ENCODE data around the gene MREG. TPM values are rescaled to one million over a fixed set of nuclear protein-coding genes. Genes with fewer than 3 reads are reported as not detected.
"Not testable (repeated sequence)": the region's sequence is repeated elsewhere in the genome, so short reads cannot be mapped to it uniquely, and the experiment has no call there.

Gene MREG
- total RNA-seq, 4 donors from 2014 or later: 2.9 to 14.6 (median 3.6) TPM

GRCh38 chr2:216002101-216002678 is 11.2 kb downstream of the MREG start:
- WGBS, 2 donors: 25 to 38% methylated on average over 5 of the region's 5 CpGs
- no peak for DNase-seq (ENCODE audit: low spot score in 2 of 2)
- no peaks in the 10 kb centered on the region for H3K9me3 ChIP-seq
- no peak overlapping the region for H3K4me3 ChIP-seq
- peaks cover 0 to 6% (median 0%) of the 10 kb centered on the region in 3 donors for H3K36me3 ChIP-seq
- H3K27me3 ChIP-seq: no peaks in the 10 kb centered on the region
- peaks cover 0 to 27% (median 0%) of the 10 kb centered on the region in 4 donors for H3K4me1 ChIP-seq
- H3K27ac ChIP-seq: peak overlapping the region in 1 of 4 donors; percentile 53
- TF ChIP-seq POLR2A (IDR thresholded peaks at IDR 0.05) (no peak), CTCF (IDR thresholded peaks at IDR 0.05) (no peak), EP300 (IDR thresholded peaks at IDR 0.05) (no peak)

GRCh38 chr2:216001216-216002100 is 11.9 kb downstream of the MREG start:
- Histone ChIP-seq H3K4me3 (no peak overlapping the region), H3K9me3 (no peaks in the 10 kb centered on the region), H3K27ac (peak overlapping the region in 1 of 4 donors; percentile 53), H3K4me1 (peaks cover 0 to 27% (median 0%) of the 10 kb centered on the region in 4 donors), H3K27me3 (no peaks in the 10 kb centered on the region), H3K36me3 (peaks cover 0 to 6% (median 0%) of the 10 kb centered on the region in 3 donors)
- TF ChIP-seq EP300 (IDR thresholded peaks at IDR 0.05) (no peak), POLR2A (IDR thresholded peaks at IDR 0.05) (no peak), CTCF (IDR thresholded peaks at IDR 0.05) (no peak)
- no peak for DNase-seq (ENCODE audit: low spot score in 2 of 2)
- 62 to 72% methylated on average over 9 of the region's 9 CpGs for WGBS, 2 donors

- peaks cover 0 to 34% (median 0%) of the 10 kb centered on the region in 4 donors for H3K4me1 ChIP-seq
- peaks cover 0 to 19% (median 0%) of the 10 kb centered on the region in 3 donors for H3K36me3 ChIP-seq
- no peak for DNase-seq (ENCODE audit: low spot score in 2 of 2)
- H3K27me3 ChIP-seq: no peaks in the 10 kb centered on the region
- H3K27ac ChIP-seq: peak overlapping the region in 1 of 4 donors; percentile 23
- WGBS, 2 donors: 23% methylated on average over 2 of the region's 2 CpGs
- TF ChIP-seq CTCF (IDR thresholded peaks at IDR 0.05) (no peak), POLR2A (IDR thresholded peaks at IDR 0.05) (no peak), EP300 (IDR thresholded peaks at IDR 0.05) (no peak)
- no peak overlapping the region for H3K4me3 ChIP-seq
- H3K9me3 ChIP-seq: no peaks in the 10 kb centered on the region
Observed at GRCh38 chr2:215998636-215999035, 14.7 kb downstream of the MREG start.

GRCh38 chr2:215997219-215997618 is 16.1 kb downstream of the MREG start:
- no peak for DNase-seq (ENCODE audit: low spot score in 2 of 2)
- H3K27me3 ChIP-seq: no peaks in the 10 kb centered on the region
- H3K9me3 ChIP-seq: no peaks in the 10 kb centered on the region
- no peak overlapping the region for H3K4me3 ChIP-seq
- peaks cover 0 to 19% (median 0%) of the 10 kb centered on the region in 3 donors for H3K36me3 ChIP-seq
- no peak overlapping the region for H3K27ac ChIP-seq
- WGBS, 2 donors: 95 to 97% methylated on average over 1 of the region's 1 CpG
- peaks cover 0 to 28% (median 0%) of the 10 kb centered on the region in 4 donors for H3K4me1 ChIP-seq
- no peak for TF ChIP-seq CTCF (IDR thresholded peaks at IDR 0.05)
- no peak for TF ChIP-seq POLR2A (IDR thresholded peaks at IDR 0.05)
- no peak for TF ChIP-seq EP300 (IDR thresholded peaks at IDR 0.05)

- Histone ChIP-seq H3K4me1 (peaks cover 0 to 21% (median 0%) of the 10 kb centered on the region in 4 donors), H3K4me3 (no peak overlapping the region), H3K36me3 (peaks cover 0 to 19% (median 0%) of the 10 kb centered on the region in 3 donors), H3K27me3 (no peaks in the 10 kb centered on the region), H3K27ac (no peak overlapping the region), H3K9me3 (peaks cover 0 to 16% (median 0%) of the 10 kb centered on the region in 4 donors)
- no peak for DNase-seq (ENCODE audit: low spot score in 2 of 2)
- 73 to 78% methylated on average over 4 of the region's 4 CpGs for WGBS, 2 donors
- TF ChIP-seq EP300 (IDR thresholded peaks at IDR 0.05): no peak
- no peak for TF ChIP-seq POLR2A (IDR thresholded peaks at IDR 0.05)
- no peak for TF ChIP-seq CTCF (IDR thresholded peaks at IDR 0.05)
Observed at GRCh38 chr2:215994911-215995310, 18.4 kb downstream of the MREG start.

GRCh38 chr2:215988556-215989207 is 24.7 kb downstream of the MREG start:
- not testable (repeated sequence) for H3K4me3 ChIP-seq; H3K36me3 ChIP-seq; H3K4me1 ChIP-seq; H3K27ac ChIP-seq; H3K27me3 ChIP-seq; DNase-seq (ENCODE audit: low spot score in 2 of 2)
- H3K9me3 ChIP-seq: peaks cover 0 to 17% (median 0%) of the 10 kb centered on the region in 4 donors
- 63 to 97% methylated on average over 5 of the region's 5 CpGs for WGBS, 2 donors
